ENCODE results near the gene MPG. TPM values are rescaled to one million over a fixed set of nuclear protein-coding genes. Genes with fewer than 3 reads are reported as not detected.

The MPG gene
- total and polyA plus RNA-seq, 9 donors = 0.60 to 90.9 (median 48.4) TPM

GRCh38 chr16:116015-116414 lies 38.0 kb downstream of the MPG start:
- WGBS, 3 donors = 73 to 76% (median 75%) methylated on average over 7 of the region's 7 CpGs
- DNase-seq = no peak
- TF ChIP-seq EP300 (IDR thresholded peaks at IDR 0.05) = no peak
- no peak for TF ChIP-seq CTCF (IDR thresholded peaks at IDR 0.05)
- no peak for TF ChIP-seq POLR2A (IDR thresholded peaks at IDR 0.05)
- H3K36me3 ChIP-seq = no peaks in the 10 kb centered on the region
- peaks cover 7% of the 10 kb centered on the region for H3K4me1 ChIP-seq (ENCODE audit: insufficient read depth)
- intact Hi-C loops (cut with DNase I) = no loop called here
- H3K4me3 ChIP-seq = no peak overlapping the region
- no peaks in the 10 kb centered on the region for H3K9me3 ChIP-seq
- H3K27me3 ChIP-seq = no peaks in the 10 kb centered on the region
- H3K27ac ChIP-seq = no peak overlapping the region

DNA sequence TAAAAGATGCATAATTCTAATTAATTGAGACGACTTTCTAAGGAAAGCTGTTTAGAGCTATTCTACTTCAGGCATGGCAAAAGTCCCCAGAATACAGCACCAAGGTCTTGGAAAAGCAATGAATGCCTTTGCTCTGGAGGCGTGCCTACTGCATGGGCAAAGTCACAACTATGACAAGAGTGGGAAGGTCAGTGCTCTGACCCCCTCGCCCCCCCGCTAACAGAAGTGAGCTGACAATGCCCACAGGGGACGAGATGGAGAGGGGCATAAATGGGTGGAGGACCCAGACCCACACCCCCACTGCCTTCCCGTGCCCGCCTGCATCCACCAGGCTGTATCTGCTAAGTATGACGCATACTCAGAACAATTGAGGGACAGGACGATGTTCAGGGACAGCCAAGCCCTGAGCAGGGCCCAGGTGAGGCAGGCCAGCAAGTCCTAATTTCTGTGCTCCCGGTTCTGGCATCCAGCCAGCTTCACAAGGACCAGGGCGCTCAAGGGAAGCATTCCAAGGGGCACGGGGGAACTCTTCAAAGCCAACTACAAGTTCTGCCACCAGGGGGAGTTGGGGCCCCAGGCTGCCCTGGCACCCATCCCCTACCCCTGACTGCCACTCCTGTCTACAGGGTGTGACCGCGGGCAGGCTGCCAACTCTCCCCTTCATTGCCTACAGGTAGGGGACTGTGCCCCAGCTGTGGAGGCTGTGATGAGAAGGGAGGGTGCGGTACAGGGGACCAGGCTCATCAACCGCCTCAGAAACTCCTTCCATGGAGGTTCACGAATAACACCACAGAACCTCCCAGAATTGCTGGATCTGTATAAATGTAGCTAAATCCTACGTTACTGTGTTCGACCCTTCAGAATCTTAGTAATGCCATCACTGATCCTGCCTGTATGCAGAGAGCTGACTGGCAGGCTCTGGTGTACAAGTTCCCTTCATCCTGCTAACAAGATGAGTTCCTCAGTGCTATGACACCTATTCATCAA lies 39.6 kb downstream of the MPG start:
- intact Hi-C loops (cut with DNase I) = no loop called here
- no peaks in the 10 kb centered on the region for H3K9me3 ChIP-seq
- H3K4me1 ChIP-seq (ENCODE audit: insufficient read depth) = peaks cover 7% of the 10 kb centered on the region
- DNase-seq = peak in 4 of 5 donors; percentile 32 to 59 (median 52)
- H3K36me3 ChIP-seq = no peaks in the 10 kb centered on the region
- H3K4me3 ChIP-seq = no peak overlapping the region
- H3K27ac ChIP-seq = no peak overlapping the region
- H3K27me3 ChIP-seq = no peaks in the 10 kb centered on the region
- 72 to 75% (median 72%) methylated on average over 19 of the region's 19 CpGs for WGBS, 3 donors
- no peak for TF ChIP-seq EP300 (IDR thresholded peaks at IDR 0.05)
- TF ChIP-seq POLR2A (IDR thresholded peaks at IDR 0.05) = no peak

GRCh38 chr16:118857-119256 lies 40.8 kb downstream of the MPG start:
- TF ChIP-seq CTCF (IDR thresholded peaks at IDR 0.05) = no peak
- TF ChIP-seq EP300 (IDR thresholded peaks at IDR 0.05) = no peak
- TF ChIP-seq POLR2A (IDR thresholded peaks at IDR 0.05) = no peak
- H3K27me3 ChIP-seq = no peaks in the 10 kb centered on the region
- H3K4me3 ChIP-seq = no peak overlapping the region
- WGBS, 3 donors = 89 to 95% (median 90%) methylated on average over 2 of the region's 2 CpGs
- no peak overlapping the region for H3K27ac ChIP-seq
- intact Hi-C loops (cut with DNase I) = no loop called here
- no peaks in the 10 kb centered on the region for H3K9me3 ChIP-seq
- H3K4me1 ChIP-seq (ENCODE audit: insufficient read depth) = no peaks in the 10 kb centered on the region
- no peaks in the 10 kb centered on the region for H3K36me3 ChIP-seq
- DNase-seq = no peak

DNA sequence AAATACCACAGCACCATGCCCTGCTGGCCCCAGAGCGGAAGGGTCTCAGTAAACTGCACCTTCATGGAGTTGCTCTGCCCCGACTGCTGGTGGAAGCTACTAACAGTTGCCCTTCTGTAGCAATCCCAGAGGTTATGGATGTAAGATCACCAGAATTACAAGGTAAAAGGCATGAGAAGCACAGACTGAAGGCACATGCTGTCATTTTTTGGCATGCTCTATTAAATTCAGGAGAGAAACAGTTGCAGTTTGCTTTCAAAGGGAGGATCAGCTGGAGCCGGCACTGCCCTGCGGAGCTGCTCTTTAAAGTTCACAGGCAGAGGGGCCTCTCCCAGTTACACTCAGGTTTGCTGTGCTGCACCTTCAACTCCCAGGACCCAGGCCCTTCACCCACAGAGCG lies 41.3 kb downstream of the MPG start:
- TF ChIP-seq CTCF (IDR thresholded peaks at IDR 0.05) (no peak), POLR2A (IDR thresholded peaks at IDR 0.05) (no peak), EP300 (IDR thresholded peaks at IDR 0.05) (no peak)
- Histone ChIP-seq H3K4me3 (no peak overlapping the region), H3K9me3 (no peaks in the 10 kb centered on the region), H3K4me1 (ENCODE audit: insufficient read depth) (no peaks in the 10 kb centered on the region), H3K36me3 (no peaks in the 10 kb centered on the region), H3K27ac (no peak overlapping the region), H3K27me3 (no peaks in the 10 kb centered on the region)
- DNase-seq = no peak
- intact Hi-C loops (cut with DNase I) = no loop called here
- WGBS, 3 donors = 86 to 93% (median 89%) methylated on average over 5 of the region's 5 CpGs
